HG03039 (cell line): ENCODE results near the gene SDC1.
"Not testable (repeated sequence)": the region's sequence is repeated elsewhere in the genome, so short reads cannot be mapped to it uniquely, and the experiment has no call there.

Experiments used
- ATAC-seq: cut with Tn5 transposase; IDR thresholded peaks from one replicate; pipeline ENCODE4 v1.9.1; 2021; ENCODE audit warnings: mild to moderate bottlenecking, moderate library complexity; ENCODE audit not compliant: unreplicated experiment

Gene SDC1, protein sequence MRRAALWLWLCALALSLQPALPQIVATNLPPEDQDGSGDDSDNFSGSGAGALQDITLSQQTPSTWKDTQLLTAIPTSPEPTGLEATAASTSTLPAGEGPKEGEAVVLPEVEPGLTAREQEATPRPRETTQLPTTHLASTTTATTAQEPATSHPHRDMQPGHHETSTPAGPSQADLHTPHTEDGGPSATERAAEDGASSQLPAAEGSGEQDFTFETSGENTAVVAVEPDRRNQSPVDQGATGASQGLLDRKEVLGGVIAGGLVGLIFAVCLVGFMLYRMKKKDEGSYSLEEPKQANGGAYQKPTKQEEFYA

DNA sequence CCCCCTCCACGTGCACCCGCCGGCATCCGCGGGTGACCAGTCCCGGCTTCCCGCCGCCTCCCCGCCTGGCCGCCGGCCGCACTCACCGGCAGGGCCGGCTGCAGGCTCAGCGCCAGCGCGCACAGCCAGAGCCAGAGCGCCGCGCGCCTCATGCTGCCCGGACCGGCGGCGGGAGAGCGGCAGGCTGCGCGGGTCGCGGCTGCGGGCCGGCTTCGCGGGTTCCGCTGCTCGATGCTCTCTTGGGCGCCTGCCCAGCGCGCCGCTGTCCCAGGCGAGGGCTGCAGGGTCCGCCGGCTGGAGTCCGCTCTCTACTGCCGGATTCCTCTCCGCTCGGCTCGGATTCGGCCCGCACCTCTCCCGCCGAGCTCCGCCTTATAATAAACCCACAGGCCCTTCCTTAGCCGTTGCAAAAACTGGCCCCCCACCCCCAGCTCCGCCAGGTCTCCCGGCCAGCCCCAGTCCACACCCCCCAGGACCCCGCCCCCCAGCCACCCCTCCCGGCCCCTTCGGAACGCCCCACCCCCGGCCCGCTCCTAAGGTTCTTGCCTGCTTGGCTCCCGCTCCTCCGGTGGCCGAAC, at the start of gene SDC1:
Gene SDC1 (minus strand): TSS at position 415 of the 578 bp plus-strand sequence. CDS start 263 bp downstream, at position 152.
- ATAC-seq: peak; percentile 24

- ATAC-seq: no peak
Measured at GRCh38 chr2:20273042-20273441, 48.1 kb upstream of the SDC1 start.

DNA sequence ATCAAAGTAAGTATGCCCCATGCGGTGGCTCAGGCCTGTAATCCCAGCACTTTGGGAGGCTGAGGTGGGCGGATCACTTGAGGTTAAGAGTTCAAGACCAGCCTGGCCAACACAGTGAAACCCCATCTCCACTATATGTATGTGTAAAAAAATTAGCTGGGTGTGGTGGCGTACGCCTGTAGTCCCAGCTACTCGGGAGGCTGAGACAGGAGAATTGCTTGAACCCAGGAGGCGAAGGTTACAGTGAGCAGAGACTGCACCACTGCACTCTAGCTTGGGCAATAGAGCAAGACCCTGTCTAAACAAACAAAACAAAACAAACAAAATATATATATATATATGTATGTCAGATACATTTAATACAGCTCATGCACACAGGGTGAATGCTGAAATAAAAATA, 43.4 kb upstream of the SDC1 start:
- ATAC-seq: not testable (repeated sequence)

DNA sequence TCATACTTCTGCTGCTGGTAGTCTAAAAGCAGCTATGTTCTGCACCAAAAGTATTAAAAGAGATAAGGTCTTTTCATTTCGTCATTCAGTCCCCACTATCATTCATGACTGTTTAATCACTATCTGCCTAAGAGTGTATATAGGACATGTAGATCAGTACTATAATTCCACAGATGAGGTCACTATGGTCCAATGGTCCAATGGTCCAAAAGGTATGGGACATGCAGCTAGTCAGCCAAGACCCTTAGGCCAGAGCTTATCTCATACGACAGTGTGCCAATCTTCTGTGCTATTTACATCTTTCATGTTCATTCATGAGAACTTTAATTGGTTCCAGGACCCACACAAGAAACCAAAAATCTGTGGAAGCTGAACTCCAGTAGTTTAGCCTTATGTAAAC, 42.6 kb upstream of the SDC1 start:
- ATAC-seq: no peak

DNA sequence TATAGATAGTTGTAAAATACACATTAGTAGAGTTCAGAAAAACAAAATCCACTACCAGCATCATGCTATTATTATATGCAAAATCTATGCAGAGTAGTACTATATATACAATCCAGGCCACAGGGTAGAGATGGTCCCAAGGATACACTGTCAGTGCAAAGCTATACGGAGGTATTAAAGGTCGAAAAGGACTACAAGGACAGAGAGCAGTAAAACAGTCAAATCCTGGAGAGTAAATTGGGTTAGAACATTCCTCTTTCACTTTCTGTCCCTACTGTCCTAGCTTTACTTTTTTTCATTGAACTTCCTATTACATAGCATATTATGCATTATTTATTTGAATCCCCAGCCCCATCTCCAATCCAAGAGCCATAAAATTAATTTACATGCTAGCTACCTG, 39.7 kb upstream of the SDC1 start:
- ATAC-seq: no peak

GRCh38 chr2:20257411-20257810, 32.5 kb upstream of the SDC1 start:
- no peak for ATAC-seq

- ATAC-seq: no peak
Measured at GRCh38 chr2:20254731-20255130, 29.8 kb upstream of the SDC1 start.

- ATAC-seq: no peak
Measured at GRCh38 chr2:20250436-20250835, 25.5 kb upstream of the SDC1 start.

GRCh38 chr2:20249170-20249569, 24.2 kb upstream of the SDC1 start:
- no peak for ATAC-seq

- no peak for ATAC-seq
Measured at GRCh38 chr2:20247084-20247483, 22.2 kb upstream of the SDC1 start.

GRCh38 chr2:20243637-20244036, 18.7 kb upstream of the SDC1 start:
- ATAC-seq: not testable (repeated sequence)

GRCh38 chr2:20242727-20243377, 17.9 kb upstream of the SDC1 start:
- no peak for ATAC-seq

GRCh38 chr2:20241973-20242726, 17.2 kb upstream of the SDC1 start:
- no peak for ATAC-seq

- ATAC-seq: not testable (repeated sequence)
Measured at GRCh38 chr2:20240291-20240690, 15.4 kb upstream of the SDC1 start.

DNA sequence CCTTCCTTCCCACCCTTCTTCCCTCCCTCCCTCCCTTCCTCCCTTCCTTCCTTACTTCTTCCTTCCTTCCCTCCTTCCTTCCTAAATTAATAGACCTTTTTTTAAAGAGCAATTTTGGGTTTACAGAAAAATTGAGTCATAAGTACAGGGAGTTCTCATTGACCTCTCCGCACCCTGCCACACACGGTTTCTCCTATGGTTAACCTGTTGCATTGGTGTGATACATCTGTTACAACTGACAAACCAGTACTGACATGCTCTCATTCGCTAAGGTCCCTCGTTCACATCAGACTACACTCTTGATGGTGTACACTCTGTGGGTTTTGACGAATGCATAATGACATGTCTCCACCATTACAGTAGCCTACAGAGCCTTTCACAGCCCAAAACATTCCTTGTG, 11.6 kb upstream of the SDC1 start:
- ATAC-seq: no peak

DNA sequence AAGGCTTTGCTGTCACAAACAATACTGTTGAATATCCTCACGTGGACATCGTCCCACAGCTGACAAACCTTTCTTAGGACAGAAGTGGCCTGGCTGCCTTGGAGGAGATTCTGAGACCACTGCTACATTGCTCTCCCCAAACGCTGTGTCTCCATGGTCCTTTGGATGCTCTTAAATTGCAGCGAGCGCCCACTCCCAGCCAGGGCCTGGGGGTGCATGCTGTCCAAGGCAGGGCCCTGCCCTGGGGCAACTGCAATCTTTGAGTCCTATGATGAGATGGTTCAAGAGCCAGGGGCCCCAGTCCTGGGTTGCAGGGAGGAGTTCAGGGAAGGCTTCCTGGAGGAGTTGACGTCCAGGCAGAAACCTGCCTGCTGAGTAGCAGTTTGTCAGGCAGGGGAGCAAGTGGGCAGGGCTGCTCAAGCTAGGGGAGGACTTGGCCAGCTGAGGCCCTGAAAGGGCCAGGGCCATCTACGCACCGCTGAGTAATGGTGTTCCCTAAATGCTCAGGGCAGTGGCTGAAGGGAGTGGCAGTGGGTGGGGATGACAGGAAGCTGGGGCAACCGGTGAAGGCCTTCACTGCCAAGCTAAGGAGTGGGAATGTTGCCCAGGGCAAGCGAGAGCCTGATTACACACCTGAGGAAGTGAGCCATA, 10.8 kb upstream of the SDC1 start:
- ATAC-seq: no peak

DNA sequence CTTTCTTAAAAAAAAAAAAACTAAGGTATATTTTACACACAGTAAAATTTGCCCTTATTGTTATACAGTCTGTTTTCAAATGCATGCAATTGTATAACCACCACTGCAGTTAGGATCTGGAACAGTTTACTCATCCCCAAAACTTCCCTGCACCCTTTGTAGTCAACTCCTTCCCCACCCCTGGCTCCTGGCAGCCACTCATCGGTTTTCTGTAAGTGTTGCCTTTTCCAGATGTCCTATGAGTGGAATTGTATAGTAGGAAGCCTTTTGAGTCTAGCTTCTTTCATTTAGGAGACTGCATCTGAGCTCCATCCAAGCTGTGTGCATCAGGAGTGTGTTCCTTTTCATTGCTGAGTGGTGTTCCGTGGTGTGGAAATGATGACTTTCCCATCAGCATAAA, 9.7 kb upstream of the SDC1 start:
- ATAC-seq: not testable (repeated sequence)

GRCh38 chr2:20232837-20233207, 7.9 kb upstream of the SDC1 start:
- ATAC-seq: no peak

DNA sequence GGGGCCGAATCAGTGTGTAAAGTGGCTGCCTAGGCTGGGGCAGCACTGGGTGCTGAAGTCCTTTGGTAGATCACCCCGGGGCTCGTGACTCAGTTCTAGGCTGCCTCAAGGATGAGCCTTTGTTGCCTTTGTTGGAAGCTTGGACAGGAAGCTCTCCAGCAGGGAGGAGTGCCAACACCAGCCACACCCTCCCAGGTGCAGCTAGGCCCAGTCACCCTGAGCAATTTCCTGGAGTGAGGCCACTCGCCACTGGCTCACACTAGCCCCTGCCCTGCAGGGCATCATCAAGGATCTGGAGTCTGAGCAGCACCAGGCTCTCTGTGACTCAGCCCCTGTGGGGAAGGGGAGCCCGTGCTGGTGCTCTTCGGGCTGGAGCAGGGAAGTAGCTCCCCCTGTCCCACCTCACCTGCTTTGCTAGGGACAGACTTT, 6.7 kb upstream of the SDC1 start:
- ATAC-seq: no peak

DNA sequence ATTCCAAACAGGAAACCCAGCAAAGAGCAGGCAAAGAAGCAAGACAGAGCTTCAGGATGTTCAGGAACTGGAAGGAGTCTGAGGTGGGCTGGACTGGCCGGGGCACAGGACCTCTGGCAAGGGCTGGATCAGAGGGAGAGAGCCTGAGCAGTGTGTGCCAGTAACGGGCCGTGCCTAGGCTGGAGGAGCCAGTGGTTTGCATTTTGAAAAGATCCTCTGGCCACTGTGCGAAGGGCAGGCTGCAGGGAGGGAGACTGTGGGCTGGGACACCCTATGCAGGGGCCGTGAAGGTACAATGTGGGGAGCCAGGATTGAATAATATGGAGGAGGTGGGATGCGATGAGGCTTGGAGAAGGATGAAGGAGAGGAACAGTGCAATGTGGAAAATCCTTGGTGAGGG, 6.2 kb upstream of the SDC1 start:
- no peak for ATAC-seq

DNA sequence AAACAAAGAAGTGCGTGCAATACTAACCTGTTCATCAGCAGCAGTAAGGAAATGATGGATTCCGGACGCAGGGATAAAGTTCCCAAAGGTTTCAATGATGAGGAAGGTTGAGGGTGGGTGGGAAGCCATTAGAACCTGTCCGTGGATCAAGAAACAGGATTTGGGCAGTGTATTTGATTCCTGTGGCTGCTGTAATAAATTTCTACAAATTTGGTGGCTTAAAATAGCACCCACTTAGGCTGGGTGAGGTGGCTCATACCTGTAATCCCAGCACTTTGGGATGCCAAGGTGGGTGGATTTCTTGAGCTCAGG, 5.1 kb upstream of the SDC1 start:
- no peak for ATAC-seq
